Measurements from ENCODE around the gene SLC2A4RG. TPM values are rescaled to one million over a fixed set of nuclear protein-coding genes. Genes with fewer than 3 reads are reported as not detected.
A peak's percentile ranks its signal among the peaks of the same experiment; 100 is the strongest.

SLC2A4RG gene
- total and polyA plus RNA-seq, 2 of the 13 experiments (the other 11 are each of a cell fraction or from before 2014, with no cell fraction given), result 91.4 to 95.9 TPM

DNA sequence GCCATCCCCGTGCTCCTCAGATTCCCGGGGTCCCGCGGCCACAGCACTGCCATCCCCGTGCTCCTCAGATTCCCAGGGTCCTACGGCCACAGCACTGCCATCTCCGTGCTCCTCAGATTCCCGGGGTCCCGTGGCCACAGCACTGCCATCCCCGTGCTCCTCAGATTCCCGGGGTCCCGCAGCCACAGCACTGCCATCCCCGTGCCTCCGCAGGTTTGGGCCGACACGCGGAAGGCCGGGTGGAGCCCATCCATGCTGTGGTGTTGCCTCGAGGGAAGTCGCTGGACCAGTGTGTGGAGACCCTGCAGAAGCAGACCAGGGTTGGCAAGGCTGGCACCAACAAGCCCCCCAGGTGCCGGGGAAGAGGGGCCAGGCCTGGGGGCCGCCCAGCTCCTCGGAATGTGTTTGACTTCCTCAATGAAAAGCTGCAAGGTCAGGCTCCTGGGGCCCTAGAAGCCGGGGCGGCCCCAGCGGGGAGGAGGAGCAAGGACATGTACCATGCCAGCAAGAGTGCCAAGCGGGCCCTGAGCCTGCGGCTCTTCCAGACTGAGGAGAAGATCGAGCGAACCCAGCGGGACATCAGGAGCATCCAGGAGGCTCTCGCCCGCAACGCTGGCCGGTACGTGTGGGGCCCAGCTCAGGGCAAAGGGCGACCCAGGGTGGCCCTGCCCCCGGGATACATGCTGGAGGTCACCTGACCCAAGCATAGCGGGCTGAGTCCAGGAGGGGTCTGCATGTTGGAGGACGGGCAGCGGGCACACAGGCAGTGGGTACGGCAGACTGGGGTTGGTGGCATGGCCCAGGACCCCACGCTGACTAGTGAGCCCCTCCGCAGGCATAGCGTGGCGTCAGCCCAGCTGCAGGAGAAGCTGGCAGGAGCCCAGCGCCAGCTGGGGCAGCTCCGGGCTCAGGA, 4.4 kb upstream of the SLC2A4RG start (continued):
- TF ChIP-seq, protein P1, sequence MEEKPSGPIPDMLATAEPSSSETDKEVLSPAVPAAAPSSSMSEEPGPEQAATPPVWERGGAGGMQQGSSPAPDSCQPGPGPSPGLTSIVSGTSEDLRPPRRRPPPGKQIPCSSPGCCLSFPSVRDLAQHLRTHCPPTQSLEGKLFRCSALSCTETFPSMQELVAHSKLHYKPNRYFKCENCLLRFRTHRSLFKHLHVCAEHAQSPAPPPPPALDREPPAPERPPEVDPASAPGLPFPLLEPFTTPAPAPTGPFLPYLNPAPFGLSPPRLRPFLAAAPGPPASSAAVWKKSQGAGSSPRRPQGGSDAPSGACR (CRISPR knock-in tag; IDR thresholded peaks at IDR 0.05), result no peak
- TF ChIP-seq, protein P2, sequence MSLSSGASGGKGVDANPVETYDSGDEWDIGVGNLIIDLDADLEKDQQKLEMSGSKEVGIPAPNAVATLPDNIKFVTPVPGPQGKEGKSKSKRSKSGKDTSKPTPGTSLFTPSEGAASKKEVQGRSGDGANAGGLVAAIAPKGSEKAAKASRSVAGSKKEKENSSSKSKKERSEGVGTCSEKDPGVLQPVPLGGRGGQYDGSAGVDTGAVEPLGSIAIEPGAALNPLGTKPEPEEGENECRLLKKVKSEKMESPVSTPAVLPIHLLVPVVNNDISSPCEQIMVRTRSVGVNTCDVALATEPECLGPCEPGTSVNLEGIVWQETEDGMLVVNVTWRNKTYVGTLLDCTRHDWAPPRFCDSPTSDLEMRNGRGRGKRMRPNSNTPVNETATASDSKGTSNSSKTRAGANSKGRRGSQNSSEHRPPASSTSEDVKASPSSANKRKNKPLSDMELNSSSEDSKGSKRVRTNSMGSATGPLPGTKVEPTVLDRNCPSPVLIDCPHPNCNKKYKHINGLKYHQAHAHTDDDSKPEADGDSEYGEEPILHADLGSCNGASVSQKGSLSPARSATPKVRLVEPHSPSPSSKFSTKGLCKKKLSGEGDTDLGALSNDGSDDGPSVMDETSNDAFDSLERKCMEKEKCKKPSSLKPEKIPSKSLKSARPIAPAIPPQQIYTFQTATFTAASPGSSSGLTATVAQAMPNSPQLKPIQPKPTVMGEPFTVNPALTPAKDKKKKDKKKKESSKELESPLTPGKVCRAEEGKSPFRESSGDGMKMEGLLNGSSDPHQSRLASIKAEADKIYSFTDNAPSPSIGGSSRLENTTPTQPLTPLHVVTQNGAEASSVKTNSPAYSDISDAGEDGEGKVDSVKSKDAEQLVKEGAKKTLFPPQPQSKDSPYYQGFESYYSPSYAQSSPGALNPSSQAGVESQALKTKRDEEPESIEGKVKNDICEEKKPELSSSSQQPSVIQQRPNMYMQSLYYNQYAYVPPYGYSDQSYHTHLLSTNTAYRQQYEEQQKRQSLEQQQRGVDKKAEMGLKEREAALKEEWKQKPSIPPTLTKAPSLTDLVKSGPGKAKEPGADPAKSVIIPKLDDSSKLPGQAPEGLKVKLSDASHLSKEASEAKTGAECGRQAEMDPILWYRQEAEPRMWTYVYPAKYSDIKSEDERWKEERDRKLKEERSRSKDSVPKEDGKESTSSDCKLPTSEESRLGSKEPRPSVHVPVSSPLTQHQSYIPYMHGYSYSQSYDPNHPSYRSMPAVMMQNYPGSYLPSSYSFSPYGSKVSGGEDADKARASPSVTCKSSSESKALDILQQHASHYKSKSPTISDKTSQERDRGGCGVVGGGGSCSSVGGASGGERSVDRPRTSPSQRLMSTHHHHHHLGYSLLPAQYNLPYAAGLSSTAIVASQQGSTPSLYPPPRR (CRISPR knock-in tag; IDR thresholded peaks at IDR 0.05; ENCODE audit: borderline replicate concordance), result 0 out of 2 replicates have a peak, but pooled peaks have one; percentile 23
- peak; percentile 78 for TF ChIP-seq HNRNPLL (IDR thresholded peaks at IDR 0.05; ENCODE audit: low read depth, low read length, poor library complexity, severe bottlenecking)
- peak; percentile 92 for TF ChIP-seq HNF4G (IDR thresholded peaks at IDR 0.05; ENCODE audit: borderline replicate concordance, low read depth, low read length)
- TF ChIP-seq HNF4G (CRISPR knock-in tag; IDR thresholded peaks at IDR 0.05; ENCODE audit: borderline replicate concordance, low read depth), result no peak
- TF ChIP-seq ZNF207 (IDR thresholded peaks at IDR 0.05; ENCODE audit: borderline replicate concordance), result no peak
- TF ChIP-seq, protein P3, sequence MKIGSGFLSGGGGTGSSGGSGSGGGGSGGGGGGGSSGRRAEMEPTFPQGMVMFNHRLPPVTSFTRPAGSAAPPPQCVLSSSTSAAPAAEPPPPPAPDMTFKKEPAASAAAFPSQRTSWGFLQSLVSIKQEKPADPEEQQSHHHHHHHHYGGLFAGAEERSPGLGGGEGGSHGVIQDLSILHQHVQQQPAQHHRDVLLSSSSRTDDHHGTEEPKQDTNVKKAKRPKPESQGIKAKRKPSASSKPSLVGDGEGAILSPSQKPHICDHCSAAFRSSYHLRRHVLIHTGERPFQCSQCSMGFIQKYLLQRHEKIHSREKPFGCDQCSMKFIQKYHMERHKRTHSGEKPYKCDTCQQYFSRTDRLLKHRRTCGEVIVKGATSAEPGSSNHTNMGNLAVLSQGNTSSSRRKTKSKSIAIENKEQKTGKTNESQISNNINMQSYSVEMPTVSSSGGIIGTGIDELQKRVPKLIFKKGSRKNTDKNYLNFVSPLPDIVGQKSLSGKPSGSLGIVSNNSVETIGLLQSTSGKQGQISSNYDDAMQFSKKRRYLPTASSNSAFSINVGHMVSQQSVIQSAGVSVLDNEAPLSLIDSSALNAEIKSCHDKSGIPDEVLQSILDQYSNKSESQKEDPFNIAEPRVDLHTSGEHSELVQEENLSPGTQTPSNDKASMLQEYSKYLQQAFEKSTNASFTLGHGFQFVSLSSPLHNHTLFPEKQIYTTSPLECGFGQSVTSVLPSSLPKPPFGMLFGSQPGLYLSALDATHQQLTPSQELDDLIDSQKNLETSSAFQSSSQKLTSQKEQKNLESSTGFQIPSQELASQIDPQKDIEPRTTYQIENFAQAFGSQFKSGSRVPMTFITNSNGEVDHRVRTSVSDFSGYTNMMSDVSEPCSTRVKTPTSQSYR (CRISPR knock-in tag; IDR thresholded peaks at IDR 0.05; ENCODE audit: borderline replicate concordance), result peak; percentile 72; the same call in 1 of the 2 replicates
- TF ChIP-seq ZNF7 (CRISPR knock-in tag; IDR thresholded peaks at IDR 0.05), result no peak

Measured in HepG2 (cell line).